ENCODE results near the gene TMCO4. TPM values are rescaled to one million over a fixed set of nuclear protein-coding genes. Genes with fewer than 3 reads are reported as not detected.

TMCO4 gene
- polyA plus RNA-seq, 1 experiment: 22.0 TPM

- CTCF ChIA-PET: interaction anchor here (1.2 to 1.9 kb wide), 2 partner anchors 9 to 34 kb away, joined by 3 to 10 read pairs; no protein-coding TSS in a partner anchor
- Histone ChIP-seq H3K36me3 (ENCODE audit: control insufficient read depth, insufficient read depth, low read length) (no peaks in the 10 kb centered on the region), H3K4me3 (ENCODE audit: low read depth, low read length) (no peak overlapping the region), H3K27me3 (ENCODE audit: control insufficient read depth, insufficient read depth, low read length) (peaks cover 22% of the 10 kb centered on the region)
- POLR2A ChIA-PET: no interaction called here
- DNase-seq (ENCODE audit: low read depth): no peak
- TF ChIP-seq, protein P1, sequence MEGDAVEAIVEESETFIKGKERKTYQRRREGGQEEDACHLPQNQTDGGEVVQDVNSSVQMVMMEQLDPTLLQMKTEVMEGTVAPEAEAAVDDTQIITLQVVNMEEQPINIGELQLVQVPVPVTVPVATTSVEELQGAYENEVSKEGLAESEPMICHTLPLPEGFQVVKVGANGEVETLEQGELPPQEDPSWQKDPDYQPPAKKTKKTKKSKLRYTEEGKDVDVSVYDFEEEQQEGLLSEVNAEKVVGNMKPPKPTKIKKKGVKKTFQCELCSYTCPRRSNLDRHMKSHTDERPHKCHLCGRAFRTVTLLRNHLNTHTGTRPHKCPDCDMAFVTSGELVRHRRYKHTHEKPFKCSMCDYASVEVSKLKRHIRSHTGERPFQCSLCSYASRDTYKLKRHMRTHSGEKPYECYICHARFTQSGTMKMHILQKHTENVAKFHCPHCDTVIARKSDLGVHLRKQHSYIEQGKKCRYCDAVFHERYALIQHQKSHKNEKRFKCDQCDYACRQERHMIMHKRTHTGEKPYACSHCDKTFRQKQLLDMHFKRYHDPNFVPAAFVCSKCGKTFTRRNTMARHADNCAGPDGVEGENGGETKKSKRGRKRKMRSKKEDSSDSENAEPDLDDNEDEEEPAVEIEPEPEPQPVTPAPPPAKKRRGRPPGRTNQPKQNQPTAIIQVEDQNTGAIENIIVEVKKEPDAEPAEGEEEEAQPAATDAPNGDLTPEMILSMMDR (IDR thresholded peaks at IDR 0.05; ENCODE audit: insufficient read depth, low read depth, low read length): no peak
Measured at GRCh38 chr1:19670787-19671186, 128.9 kb downstream of the TMCO4 start.

DNA sequence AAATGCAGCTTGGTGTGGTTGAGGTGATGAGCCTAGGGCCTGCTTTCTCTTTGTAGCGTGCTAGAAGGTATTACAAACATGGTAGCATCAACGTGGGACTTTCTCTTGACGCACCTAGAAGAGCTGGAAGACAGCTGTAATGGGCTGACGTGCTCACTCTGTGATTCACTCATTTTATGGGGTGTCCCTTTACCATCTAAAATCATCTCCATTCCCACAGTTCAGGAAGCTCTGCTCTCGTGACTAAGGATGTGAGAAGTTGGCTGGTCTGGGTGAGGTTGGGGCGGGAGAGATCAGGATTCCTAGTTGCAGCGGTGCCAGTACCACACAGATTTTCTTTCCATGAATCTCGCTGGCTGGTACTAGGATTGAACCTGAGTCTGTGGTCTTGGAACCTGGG lies 130.8 kb downstream of the TMCO4 start:
- TF ChIP-seq, protein P1 (IDR thresholded peaks at IDR 0.05; ENCODE audit: insufficient read depth, low read depth, low read length): no peak
- CTCF ChIA-PET: interaction anchor here (0.7 to 2.5 kb wide), 4 partner anchors 9 to 428 kb away, joined by 3 to 19 read pairs (median 8); no protein-coding TSS in a partner anchor
- DNase-seq (ENCODE audit: low read depth): no peak
- H3K36me3 ChIP-seq (ENCODE audit: control insufficient read depth, insufficient read depth, low read length): no peaks in the 10 kb centered on the region
- H3K27me3 ChIP-seq (ENCODE audit: control insufficient read depth, insufficient read depth, low read length): peaks cover 33% of the 10 kb centered on the region
- POLR2A ChIA-PET: no interaction called here
- no peak overlapping the region for H3K4me3 ChIP-seq (ENCODE audit: low read depth, low read length)

- Histone ChIP-seq H3K27me3 (ENCODE audit: control insufficient read depth, insufficient read depth, low read length) (peaks cover 32% of the 10 kb centered on the region), H3K4me3 (ENCODE audit: low read depth, low read length) (no peak overlapping the region), H3K36me3 (ENCODE audit: control insufficient read depth, insufficient read depth, low read length) (no peaks in the 10 kb centered on the region)
- CTCF ChIA-PET: no interaction called here
- no peak for DNase-seq (ENCODE audit: low read depth)
- POLR2A ChIA-PET: no interaction called here
- TF ChIP-seq, protein P1 (IDR thresholded peaks at IDR 0.05; ENCODE audit: insufficient read depth, low read depth, low read length): no peak
Measured at GRCh38 chr1:19665496-19666465, 133.9 kb downstream of the TMCO4 start.

GRCh38 chr1:19665186-19665495 lies 134.6 kb downstream of the TMCO4 start:
- no peak for DNase-seq (ENCODE audit: low read depth)
- ChIA-PET CTCF (interaction anchor here (1.0 kb wide), 1 partner anchor 39 kb away, joined by 3 read pairs; no protein-coding TSS in a partner anchor), POLR2A (no interaction called here)
- peaks cover 32% of the 10 kb centered on the region for H3K27me3 ChIP-seq (ENCODE audit: control insufficient read depth, insufficient read depth, low read length)
- H3K36me3 ChIP-seq (ENCODE audit: control insufficient read depth, insufficient read depth, low read length): no peaks in the 10 kb centered on the region
- H3K4me3 ChIP-seq (ENCODE audit: low read depth, low read length): no peak overlapping the region; the same call in 1 of the 2 replicates
- TF ChIP-seq, protein P1 (IDR thresholded peaks at IDR 0.05; ENCODE audit: insufficient read depth, low read depth, low read length): no peak

DNA sequence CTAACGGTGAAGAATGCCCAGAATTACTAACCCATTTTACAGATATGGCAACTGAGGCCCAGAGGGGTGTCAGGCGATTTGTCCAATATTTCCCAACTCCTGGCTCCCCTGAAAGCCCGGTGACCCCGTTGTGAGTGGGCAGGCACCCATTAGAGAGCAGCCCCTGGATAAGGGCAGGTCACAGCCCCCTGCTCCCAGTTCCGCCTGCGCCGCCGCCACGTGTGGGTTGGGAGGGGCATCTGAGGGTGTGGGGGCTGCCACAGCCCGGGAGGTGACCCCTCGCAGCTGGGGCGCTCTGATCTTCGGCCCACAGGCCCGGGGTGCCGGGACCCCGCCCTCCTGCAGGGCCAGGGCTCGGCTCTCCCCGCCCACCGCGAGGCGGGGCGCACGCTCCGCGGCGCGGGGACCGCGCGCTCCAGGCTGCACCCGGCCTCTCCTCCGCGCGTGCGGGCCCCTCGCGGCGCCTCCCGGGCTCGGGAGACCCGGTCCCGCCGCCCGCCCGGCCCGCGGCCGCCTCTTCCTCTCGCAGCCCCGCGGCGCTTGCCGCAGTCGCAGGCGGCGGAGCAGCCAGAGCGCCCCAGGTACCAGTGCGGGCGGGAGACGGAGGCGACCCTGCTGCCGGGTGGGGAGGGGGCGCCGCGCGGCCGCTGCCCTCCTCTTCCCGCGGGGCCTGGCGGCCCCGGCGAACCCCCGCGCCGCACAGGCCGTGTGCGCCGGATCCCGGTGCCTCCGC lies 135.1 kb downstream of the TMCO4 start, which contains the start of gene HTR6:
TSS of gene HTR6 (plus strand) at position 423 of the 733 bp plus-strand sequence. CDS start 879 bp downstream, outside the sequence.
- DNase-seq (ENCODE audit: low read depth): no peak
- CTCF ChIA-PET: interaction anchor here (1.0 to 5.7 kb wide), 2 partner anchors 13 to 40 kb away, joined by 3 to 38 read pairs; no protein-coding TSS in a partner anchor
- Histone ChIP-seq H3K4me3 (ENCODE audit: low read depth, low read length) (peak within 1 kb of the TSS; percentile 17), H3K27me3 (ENCODE audit: control insufficient read depth, insufficient read depth, low read length) (peaks cover 28% of the 10 kb centered on the region), H3K36me3 (ENCODE audit: control insufficient read depth, insufficient read depth, low read length) (no peaks in the 10 kb centered on the region)
- POLR2A ChIA-PET: no interaction called here
- TF ChIP-seq, protein P1 (IDR thresholded peaks at IDR 0.05; ENCODE audit: insufficient read depth, low read depth, low read length): no peak
